ENCODE data around the gene CCNC.

DNA sequence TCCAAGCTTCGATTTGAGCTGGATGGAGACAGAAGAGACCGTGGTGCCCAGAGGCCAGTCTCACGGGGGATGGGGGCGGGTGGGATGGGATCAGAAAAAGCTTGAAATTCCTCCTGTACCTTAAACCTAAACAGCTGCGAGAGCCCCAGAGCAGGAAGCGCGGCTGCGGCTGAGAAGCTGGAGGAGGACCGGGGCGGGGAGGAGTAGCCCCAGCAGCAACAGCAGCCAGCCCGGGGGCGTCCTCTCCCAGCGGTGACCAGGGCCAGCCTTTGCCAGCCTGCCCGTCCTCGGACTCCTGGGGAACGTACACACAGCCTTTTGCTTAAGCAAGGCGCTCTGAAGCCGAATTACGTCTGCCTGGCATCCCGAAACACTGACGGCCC, 20.8 kb upstream of the CCNC start:
- TF ChIP-seq, protein P1, sequence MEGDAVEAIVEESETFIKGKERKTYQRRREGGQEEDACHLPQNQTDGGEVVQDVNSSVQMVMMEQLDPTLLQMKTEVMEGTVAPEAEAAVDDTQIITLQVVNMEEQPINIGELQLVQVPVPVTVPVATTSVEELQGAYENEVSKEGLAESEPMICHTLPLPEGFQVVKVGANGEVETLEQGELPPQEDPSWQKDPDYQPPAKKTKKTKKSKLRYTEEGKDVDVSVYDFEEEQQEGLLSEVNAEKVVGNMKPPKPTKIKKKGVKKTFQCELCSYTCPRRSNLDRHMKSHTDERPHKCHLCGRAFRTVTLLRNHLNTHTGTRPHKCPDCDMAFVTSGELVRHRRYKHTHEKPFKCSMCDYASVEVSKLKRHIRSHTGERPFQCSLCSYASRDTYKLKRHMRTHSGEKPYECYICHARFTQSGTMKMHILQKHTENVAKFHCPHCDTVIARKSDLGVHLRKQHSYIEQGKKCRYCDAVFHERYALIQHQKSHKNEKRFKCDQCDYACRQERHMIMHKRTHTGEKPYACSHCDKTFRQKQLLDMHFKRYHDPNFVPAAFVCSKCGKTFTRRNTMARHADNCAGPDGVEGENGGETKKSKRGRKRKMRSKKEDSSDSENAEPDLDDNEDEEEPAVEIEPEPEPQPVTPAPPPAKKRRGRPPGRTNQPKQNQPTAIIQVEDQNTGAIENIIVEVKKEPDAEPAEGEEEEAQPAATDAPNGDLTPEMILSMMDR (IDR thresholded peaks at IDR 0.05), result no peak
- TF ChIP-seq POLR2AphosphoS5 (IDR thresholded peaks at IDR 0.05; ENCODE audit: insufficient read depth in 1 of 2, low read depth in 1 of 2) (no peak), POLR2A (IDR thresholded peaks at IDR 0.05) (no peak)
